B cell (primary cell): ENCODE data around the gene AIF1.

Experiments
- EZH2 ChIP-seq: IDR thresholded peaks from 2 replicates; pipeline ENCODE4 v1.6.1; 2012; ENCODE audit warnings: borderline replicate concordance, low read depth, mild to moderate bottlenecking, moderate library complexity, low read length; ENCODE audit not compliant: insufficient read depth, poor library complexity, severe bottlenecking
- TF ChIP-seq, protein P1 (sequence below): fragments of 200-600 bp; IDR thresholded peaks from one replicate; pipeline ENCODE4 v1.8.0; 2022; ENCODE audit warnings: antibody characterized with exemption, mild to moderate bottlenecking

DNA sequence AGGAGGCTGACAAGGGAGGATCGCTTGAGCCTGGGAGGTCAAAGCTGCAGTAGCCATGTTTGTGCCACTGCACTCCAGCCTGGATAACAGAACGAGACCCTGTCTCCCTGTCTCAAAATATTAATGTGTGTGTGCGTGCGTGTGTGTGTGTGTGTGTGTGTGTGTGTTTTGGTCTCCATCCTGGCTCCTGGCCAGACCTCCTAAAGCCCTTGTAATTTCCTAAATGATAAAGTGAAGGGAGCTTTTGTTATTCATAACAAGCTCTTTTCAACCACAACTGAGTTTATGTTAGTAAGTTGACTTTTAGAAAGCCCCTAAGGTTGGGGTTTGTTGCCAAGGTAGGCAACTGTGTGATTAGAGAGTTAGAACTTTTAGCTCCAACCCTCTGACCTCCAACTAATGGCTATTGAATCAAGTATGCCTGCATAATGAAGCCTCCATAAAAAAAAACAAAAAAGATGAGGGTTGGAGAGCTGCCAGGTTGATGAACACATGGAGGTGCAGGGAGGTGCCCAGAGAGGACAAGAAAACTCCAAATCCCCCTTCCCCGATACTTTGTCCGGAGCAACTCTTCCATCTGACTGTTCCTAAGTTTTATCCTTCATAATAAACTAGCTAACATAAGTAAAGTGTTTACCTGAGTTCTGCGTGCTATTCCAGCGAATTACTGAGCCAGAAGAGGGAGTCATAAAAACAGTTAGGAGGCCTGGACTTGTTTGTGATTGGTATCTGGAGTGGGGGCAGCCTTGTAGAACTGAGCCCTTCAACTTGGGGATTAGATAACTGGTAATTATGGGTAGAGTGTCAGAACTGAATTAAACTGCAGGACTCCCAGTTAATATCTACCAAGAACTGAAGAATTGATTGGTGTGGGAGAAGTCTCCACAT is 5.3 kb upstream of the AIF1 start:
- TF ChIP-seq, protein P1, sequence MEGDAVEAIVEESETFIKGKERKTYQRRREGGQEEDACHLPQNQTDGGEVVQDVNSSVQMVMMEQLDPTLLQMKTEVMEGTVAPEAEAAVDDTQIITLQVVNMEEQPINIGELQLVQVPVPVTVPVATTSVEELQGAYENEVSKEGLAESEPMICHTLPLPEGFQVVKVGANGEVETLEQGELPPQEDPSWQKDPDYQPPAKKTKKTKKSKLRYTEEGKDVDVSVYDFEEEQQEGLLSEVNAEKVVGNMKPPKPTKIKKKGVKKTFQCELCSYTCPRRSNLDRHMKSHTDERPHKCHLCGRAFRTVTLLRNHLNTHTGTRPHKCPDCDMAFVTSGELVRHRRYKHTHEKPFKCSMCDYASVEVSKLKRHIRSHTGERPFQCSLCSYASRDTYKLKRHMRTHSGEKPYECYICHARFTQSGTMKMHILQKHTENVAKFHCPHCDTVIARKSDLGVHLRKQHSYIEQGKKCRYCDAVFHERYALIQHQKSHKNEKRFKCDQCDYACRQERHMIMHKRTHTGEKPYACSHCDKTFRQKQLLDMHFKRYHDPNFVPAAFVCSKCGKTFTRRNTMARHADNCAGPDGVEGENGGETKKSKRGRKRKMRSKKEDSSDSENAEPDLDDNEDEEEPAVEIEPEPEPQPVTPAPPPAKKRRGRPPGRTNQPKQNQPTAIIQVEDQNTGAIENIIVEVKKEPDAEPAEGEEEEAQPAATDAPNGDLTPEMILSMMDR: no peak
- no peak for TF ChIP-seq EZH2
